ENCODE data around the gene BMP8B. TPM values are rescaled to one million over a fixed set of nuclear protein-coding genes. Genes with fewer than 3 reads are reported as not detected.

BMP8B gene
- total and polyA plus RNA-seq, 4 donors: 0.08 to 0.19 (median 0.18) TPM

DNA sequence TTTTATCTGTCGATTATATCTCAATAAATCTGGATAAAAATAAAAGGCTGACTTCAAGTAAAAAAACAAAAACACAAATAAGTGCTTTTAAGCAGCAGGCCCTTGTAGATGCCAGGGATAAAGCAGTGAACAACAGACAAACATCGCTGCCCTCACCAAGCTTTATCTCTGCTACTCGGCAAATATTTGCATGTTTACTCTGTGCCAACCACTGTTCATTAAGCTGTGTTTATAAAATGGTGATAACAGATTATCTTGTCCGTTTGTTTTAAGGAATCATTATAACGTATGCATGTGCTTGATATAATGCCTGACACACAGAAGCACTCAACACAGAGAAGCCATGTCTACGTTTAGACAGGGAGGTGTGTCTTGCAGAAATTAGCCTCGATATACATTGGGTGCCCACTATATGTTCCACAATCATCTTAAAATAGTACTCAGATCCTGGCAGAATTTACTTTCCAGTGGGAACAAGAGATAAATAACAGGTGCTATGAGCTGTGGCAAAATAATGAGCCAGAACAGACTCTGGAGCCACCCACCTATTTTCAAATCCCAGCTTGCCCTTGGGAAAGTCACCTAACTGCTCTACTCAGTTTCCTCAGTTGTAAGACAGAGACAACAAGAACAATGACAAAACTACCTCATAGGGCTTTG is 47.4 kb upstream of the BMP8B start (continued):
- TF ChIP-seq REST (IDR thresholded peaks at IDR 0.05): no peak
- TF ChIP-seq EGR1 (IDR thresholded peaks at IDR 0.05; ENCODE audit: low read depth in 2 of 2): no peak

DNA sequence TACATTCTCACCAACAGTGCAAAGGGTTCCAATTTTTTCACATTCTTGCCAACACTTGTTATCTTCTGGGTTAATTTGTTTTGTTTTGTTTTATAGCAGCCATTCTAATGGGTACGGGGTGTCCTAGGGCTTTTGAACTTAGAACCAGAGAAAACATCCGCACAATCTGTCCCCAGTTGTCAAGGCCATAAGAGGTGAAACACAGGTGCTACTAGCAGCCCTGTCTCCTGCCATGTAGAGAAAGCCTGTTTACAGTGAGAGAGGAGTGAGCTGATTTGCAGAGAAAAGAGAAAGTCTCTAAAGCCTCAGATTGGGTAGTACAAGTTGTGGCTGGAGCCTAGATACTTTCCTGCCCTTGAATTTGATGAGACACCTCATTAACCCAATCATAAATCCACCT is 46.4 kb upstream of the BMP8B start:
- TF ChIP-seq HNF4G (IDR thresholded peaks at IDR 0.05) (no peak), ATF3 (IDR thresholded peaks at IDR 0.05) (no peak), SP1 (IDR thresholded peaks at IDR 0.05) (peak; percentile 42), GABPA (IDR thresholded peaks at IDR 0.05 in 1 of 2, conservative IDR thresholded peaks at IDR 0.05 in 1 of 2) (no peak), MAX (IDR thresholded peaks at IDR 0.05) (no peak), HNF4A (conservative IDR thresholded peaks at IDR 0.05) (peak in 1 of 2 donors; percentile 29), FOXA1 (IDR thresholded peaks at IDR 0.05) (no peak), TAF1 (conservative IDR thresholded peaks at IDR 0.05) (no peak), RXRA (IDR thresholded peaks at IDR 0.05) (peak in 1 of 2 donors; percentile 50), FOXA2 (IDR thresholded peaks at IDR 0.05) (no peak)
- DNase-seq (ENCODE audit: low spot score): no peak
- no peaks in the 10 kb centered on the region for H3K4me1 ChIP-seq (ENCODE audit: control insufficient read depth in 4 of 4, insufficient read depth in 4 of 4, low read length in 3 of 4)

DNA sequence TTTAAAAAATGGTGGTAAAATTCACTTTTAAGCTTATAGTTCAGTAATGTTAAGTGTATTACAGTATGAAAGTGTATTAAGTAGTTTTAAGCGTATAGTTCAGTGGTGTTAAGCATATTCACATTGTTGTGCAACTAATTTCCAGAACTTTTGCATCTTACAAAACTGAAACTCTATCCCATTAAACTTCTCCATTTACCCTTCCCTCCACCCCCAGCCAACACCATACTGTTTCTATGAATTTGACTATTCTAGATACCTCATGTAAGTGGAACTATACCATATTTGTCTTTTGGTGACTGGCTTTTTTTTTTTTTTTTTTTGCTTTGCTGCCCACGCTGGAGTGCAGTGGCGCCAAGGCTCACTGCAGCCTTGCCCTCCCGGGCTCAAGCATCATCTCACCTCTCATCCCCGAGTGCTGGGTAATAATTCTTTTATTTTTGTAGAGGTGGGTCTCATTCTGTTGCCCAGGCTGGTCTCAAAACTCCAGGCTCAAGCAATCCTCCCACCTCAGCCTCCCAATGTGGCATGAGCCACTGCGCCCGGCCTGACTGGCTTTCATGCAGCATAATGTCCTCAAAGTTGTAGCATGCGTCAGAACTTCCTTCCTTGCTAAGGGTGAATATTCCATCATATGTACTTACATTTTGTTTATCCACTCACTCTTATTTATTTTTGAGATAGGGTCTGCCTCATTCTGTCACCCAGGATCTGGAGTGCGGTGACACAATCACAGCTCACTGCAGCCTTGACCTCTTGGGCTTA is 45.1 kb upstream of the BMP8B start:
- WGBS: 90% methylated on average over 9 of the region's 9 CpGs
- no peaks in the 10 kb centered on the region for H3K4me1 ChIP-seq (ENCODE audit: control insufficient read depth in 4 of 4, insufficient read depth in 4 of 4, low read length in 3 of 4)
- H3K36me3 ChIP-seq (ENCODE audit: control insufficient read depth in 4 of 4, insufficient read depth in 3 of 4, low read depth in 1 of 4, low read length in 3 of 4): no peaks in the 10 kb centered on the region
- H3K9ac ChIP-seq (ENCODE audit: low read depth in 1 of 2, low read length in 2 of 2): no peak overlapping the region
- H3K9me3 ChIP-seq (ENCODE audit: control insufficient read depth in 4 of 4, low read length in 3 of 4): no peaks in the 10 kb centered on the region
- no peak for DNase-seq (ENCODE audit: low spot score)
- no peaks in the 10 kb centered on the region for H3K27me3 ChIP-seq (ENCODE audit: control insufficient read depth in 4 of 4, insufficient read depth in 4 of 4, low read length in 3 of 4)
- H3K27ac ChIP-seq (ENCODE audit: low read depth in 1 of 2, low read length in 2 of 2): no peak overlapping the region
- no peak overlapping the region for H3K4me3 ChIP-seq (ENCODE audit: low read depth in 1 of 3, low read length in 3 of 3)
- TF ChIP-seq RAD21 (IDR thresholded peaks at IDR 0.05) (no peak), ATF3 (IDR thresholded peaks at IDR 0.05) (no peak), SP1 (IDR thresholded peaks at IDR 0.05) (no peak), HNF4G (IDR thresholded peaks at IDR 0.05) (no peak), FOXA1 (IDR thresholded peaks at IDR 0.05) (no peak), REST (IDR thresholded peaks at IDR 0.05) (no peak), NR2F2 (IDR thresholded peaks at IDR 0.05) (no peak), MAX (IDR thresholded peaks at IDR 0.05) (no peak), EGR1 (IDR thresholded peaks at IDR 0.05; ENCODE audit: low read depth in 2 of 2) (no peak), RXRA (IDR thresholded peaks at IDR 0.05) (no peak)
- TF ChIP-seq, protein P1, sequence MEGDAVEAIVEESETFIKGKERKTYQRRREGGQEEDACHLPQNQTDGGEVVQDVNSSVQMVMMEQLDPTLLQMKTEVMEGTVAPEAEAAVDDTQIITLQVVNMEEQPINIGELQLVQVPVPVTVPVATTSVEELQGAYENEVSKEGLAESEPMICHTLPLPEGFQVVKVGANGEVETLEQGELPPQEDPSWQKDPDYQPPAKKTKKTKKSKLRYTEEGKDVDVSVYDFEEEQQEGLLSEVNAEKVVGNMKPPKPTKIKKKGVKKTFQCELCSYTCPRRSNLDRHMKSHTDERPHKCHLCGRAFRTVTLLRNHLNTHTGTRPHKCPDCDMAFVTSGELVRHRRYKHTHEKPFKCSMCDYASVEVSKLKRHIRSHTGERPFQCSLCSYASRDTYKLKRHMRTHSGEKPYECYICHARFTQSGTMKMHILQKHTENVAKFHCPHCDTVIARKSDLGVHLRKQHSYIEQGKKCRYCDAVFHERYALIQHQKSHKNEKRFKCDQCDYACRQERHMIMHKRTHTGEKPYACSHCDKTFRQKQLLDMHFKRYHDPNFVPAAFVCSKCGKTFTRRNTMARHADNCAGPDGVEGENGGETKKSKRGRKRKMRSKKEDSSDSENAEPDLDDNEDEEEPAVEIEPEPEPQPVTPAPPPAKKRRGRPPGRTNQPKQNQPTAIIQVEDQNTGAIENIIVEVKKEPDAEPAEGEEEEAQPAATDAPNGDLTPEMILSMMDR (IDR thresholded peaks at IDR 0.05; ENCODE audit: low read depth, low read length, missing input control): no peak

More for the DNA sequence above, 46.4 kb upstream of the BMP8B start:
- Histone ChIP-seq H3K36me3 (ENCODE audit: control insufficient read depth in 4 of 4, insufficient read depth in 3 of 4, low read depth in 1 of 4, low read length in 3 of 4) (peaks cover 0 to 2% (median 0%) of the 10 kb centered on the region in 4 donors), H3K9me3 (ENCODE audit: control insufficient read depth in 4 of 4, low read length in 3 of 4) (no peaks in the 10 kb centered on the region), H3K4me3 (ENCODE audit: low read depth in 1 of 3, low read length in 3 of 3) (no peak overlapping the region), H3K9ac (ENCODE audit: low read depth in 1 of 2, low read length in 2 of 2) (no peak overlapping the region), H3K27me3 (ENCODE audit: control insufficient read depth in 4 of 4, insufficient read depth in 4 of 4, low read length in 3 of 4) (no peaks in the 10 kb centered on the region), H3K27ac (ENCODE audit: low read depth in 1 of 2, low read length in 2 of 2) (no peak overlapping the region)
- WGBS: 87% methylated on average over 2 of the region's 2 CpGs

Data from liver (tissue), 9 donors.